Measurements from ENCODE around the gene TTPAL.

DNA sequence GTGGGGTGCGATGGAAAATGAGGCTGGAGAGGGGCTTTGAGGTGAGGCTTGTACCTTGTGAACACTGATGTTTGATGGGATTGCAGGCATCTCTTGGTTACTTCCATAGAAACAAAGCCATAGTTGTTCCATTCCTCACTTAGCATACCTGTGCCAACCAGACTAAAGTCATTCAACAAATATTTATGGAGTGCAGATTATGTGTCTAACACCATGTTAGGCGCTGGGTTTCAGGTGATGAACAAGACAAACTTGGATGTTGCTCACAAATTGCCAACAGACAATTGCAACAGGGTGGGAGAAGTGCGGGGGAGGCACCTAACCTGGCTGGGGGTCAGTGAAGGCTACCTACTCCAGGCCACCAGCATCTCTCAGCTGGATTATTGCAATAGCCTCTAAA, 1.5 kb downstream of the TTPAL start:
- TF ChIP-seq, protein P1, sequence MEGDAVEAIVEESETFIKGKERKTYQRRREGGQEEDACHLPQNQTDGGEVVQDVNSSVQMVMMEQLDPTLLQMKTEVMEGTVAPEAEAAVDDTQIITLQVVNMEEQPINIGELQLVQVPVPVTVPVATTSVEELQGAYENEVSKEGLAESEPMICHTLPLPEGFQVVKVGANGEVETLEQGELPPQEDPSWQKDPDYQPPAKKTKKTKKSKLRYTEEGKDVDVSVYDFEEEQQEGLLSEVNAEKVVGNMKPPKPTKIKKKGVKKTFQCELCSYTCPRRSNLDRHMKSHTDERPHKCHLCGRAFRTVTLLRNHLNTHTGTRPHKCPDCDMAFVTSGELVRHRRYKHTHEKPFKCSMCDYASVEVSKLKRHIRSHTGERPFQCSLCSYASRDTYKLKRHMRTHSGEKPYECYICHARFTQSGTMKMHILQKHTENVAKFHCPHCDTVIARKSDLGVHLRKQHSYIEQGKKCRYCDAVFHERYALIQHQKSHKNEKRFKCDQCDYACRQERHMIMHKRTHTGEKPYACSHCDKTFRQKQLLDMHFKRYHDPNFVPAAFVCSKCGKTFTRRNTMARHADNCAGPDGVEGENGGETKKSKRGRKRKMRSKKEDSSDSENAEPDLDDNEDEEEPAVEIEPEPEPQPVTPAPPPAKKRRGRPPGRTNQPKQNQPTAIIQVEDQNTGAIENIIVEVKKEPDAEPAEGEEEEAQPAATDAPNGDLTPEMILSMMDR (conservative IDR thresholded peaks at IDR 0.05; ENCODE audit: low read depth, low read length): no peak
- no peak for TF ChIP-seq CEBPB (IDR thresholded peaks at IDR 0.05; ENCODE audit: low read depth, low read length)
- no peak for TF ChIP-seq RAD21 (IDR thresholded peaks at IDR 0.05; ENCODE audit: low read length)
- TF ChIP-seq CHD1 (IDR thresholded peaks at IDR 0.05; ENCODE audit: low read depth, low read length): no peak
- TF ChIP-seq POLR2A (IDR thresholded peaks at IDR 0.05; ENCODE audit: low read depth, low read length): no peak
- TF ChIP-seq, protein P2, sequence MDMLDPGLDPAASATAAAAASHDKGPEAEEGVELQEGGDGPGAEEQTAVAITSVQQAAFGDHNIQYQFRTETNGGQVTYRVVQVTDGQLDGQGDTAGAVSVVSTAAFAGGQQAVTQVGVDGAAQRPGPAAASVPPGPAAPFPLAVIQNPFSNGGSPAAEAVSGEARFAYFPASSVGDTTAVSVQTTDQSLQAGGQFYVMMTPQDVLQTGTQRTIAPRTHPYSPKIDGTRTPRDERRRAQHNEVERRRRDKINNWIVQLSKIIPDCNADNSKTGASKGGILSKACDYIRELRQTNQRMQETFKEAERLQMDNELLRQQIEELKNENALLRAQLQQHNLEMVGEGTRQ (IDR thresholded peaks at IDR 0.05; ENCODE audit: low read depth, low read length): no peak
- no peak for TF ChIP-seq MXI1 (IDR thresholded peaks at IDR 0.05; ENCODE audit: borderline replicate concordance, low read depth, low read length)
- no peak for TF ChIP-seq MAFK (IDR thresholded peaks at IDR 0.05; ENCODE audit: low read depth, low read length)
- no peak for TF ChIP-seq SMC3 (IDR thresholded peaks at IDR 0.05; ENCODE audit: low read depth, low read length)

Measured in IMR-90 (cell line).